OCI-LY7 (cell line): ENCODE data around the gene AFF3. TPM values are rescaled to one million over a fixed set of nuclear protein-coding genes. Genes with fewer than 3 reads are reported as not detected.
A peak's percentile ranks its signal among the peaks of the same experiment; 100 is the strongest.

ENCODE experiments used
- BruUV-seq: library from RNA; stranded (reverse); fragments of 400-500 nt; replicated peaks from 2 replicates; lab custom pipeline; 2021; lab: Mats Ljungman, UMichigan
- CTCF ChIA-PET: fragments of 300-600 bp; sonication (Branson Sonifier 250); formaldehyde crosslinking; loops from one replicate; lab custom pipeline; 2022; ENCODE audit warnings: antibody characterized with exemption; ENCODE audit not compliant: unreplicated experiment; lab: Charles Lee
- POLR2A ChIA-PET: fragments of 300-600 bp; sonication (Branson Sonifier 250); formaldehyde crosslinking; loops from one replicate; lab custom pipeline; 2022; ENCODE audit warnings: antibody characterized with exemption; lab: Charles Lee
- DNase-seq: peaks from one replicate; pipeline ENCODE4 v3.0.0-alpha.2; 2015; ENCODE audit warnings: low spot score
- H2AFZ ChIP-seq: fragments of 200-600 bp; sonication (generic), shearing (Covaris generic); 2 replicates; pipeline ENCODE4 v1.6.1; 2014; ENCODE audit warnings: mild to moderate bottlenecking, antibody characterized with exemption, low read length, moderate library complexity
- H3K27ac ChIP-seq: fragments of 200-600 bp; sonication (generic); 2 replicates; pipeline ENCODE4 v1.5.1; 2014; ENCODE audit warnings: mixed run types, low read depth, mild to moderate bottlenecking, moderate library complexity, low read length, inconsistent platforms; ENCODE audit not compliant: poor library complexity, severe bottlenecking
- H3K36me3 ChIP-seq: fragments of 200-600 bp; sonication (generic); 2 replicates; pipeline ENCODE4 v1.6.1; 2014; ENCODE audit warnings: mild to moderate bottlenecking, antibody characterized with exemption, low read length, moderate library complexity, mixed read lengths; ENCODE audit not compliant: insufficient read depth
- H3K4me1 ChIP-seq: fragments of 200-600 bp; sonication (generic); 2 replicates; pipeline ENCODE4 v1.5.1; 2014; ENCODE audit warnings: mild to moderate bottlenecking, low read length; ENCODE audit not compliant: insufficient read depth, poor library complexity, severe bottlenecking
- H3K4me2 ChIP-seq: fragments of 200-600 bp; sonication (generic); 2 replicates; pipeline ENCODE4 v1.6.1; 2014; ENCODE audit warnings: mild to moderate bottlenecking, low read length
- H3K4me3 ChIP-seq: fragments of 200-600 bp; sonication (generic); 2 replicates; pipeline ENCODE4 v1.5.1; 2014; ENCODE audit warnings: mild to moderate bottlenecking, low read depth, low read length; ENCODE audit not compliant: poor library complexity, severe bottlenecking
- H3K79me2 ChIP-seq: fragments of 200-600 bp; sonication (generic); 2 replicates; pipeline ENCODE4 v1.6.1; 2016; ENCODE audit warnings: low read depth, mild to moderate bottlenecking, low read length, moderate library complexity, mixed read lengths; ENCODE audit not compliant: insufficient read depth
- H3K9me2 ChIP-seq: fragments of 200-600 bp; sonication (generic); 2 replicates; pipeline ENCODE4 v1.6.1; 2016; ENCODE audit warnings: mild to moderate bottlenecking, low read length, mixed read lengths; ENCODE audit not compliant: insufficient read depth
- H3K9me3 ChIP-seq: fragments of 200-600 bp; sonication (generic); 2 replicates; pipeline ENCODE4 v1.6.1; 2014; ENCODE audit warnings: mild to moderate bottlenecking, mixed run types, low read length, mixed read lengths
- H4K20me1 ChIP-seq: fragments of 200-600 bp; sonication (generic); 2 replicates; pipeline ENCODE4 v1.6.1; 2014; ENCODE audit warnings: mild to moderate bottlenecking, antibody characterized with exemption, low read length, moderate library complexity, mixed read lengths; ENCODE audit not compliant: insufficient read depth
- EZH2phosphoT487 ChIP-seq: fragments of 200-600 bp; sonication (generic); IDR thresholded peaks from 2 replicates; pipeline ENCODE4 v1.6.1; 2018; ENCODE audit warnings: low read depth, borderline replicate concordance, mild to moderate bottlenecking, mixed run types, antibody characterized with exemption, low read length, moderate library complexity, mixed read lengths
- intact Hi-C: fragments of 100-400 bp; cut with micrococcal nuclease; formaldehyde crosslinking; loops from one replicate; pipeline ENCODE4 v1.10.0; 2022; ENCODE audit not compliant: unreplicated experiment
- total RNA-seq, 2 experiments: library from RNA; depleted of rRNA in 1 of 2; stranded (reverse); fragments of >200 nt in 1 of 2; shearing (Covaris generic) in 1 of 2; gene quantifications; 2 replicates each; pipeline ENCODE4 v1.2.3, GENCODE V29; 2014 to 2022
- TF ChIP-seq, protein P1 (sequence below): fragments of 200-600 bp; sonication (generic); conservative IDR thresholded peaks from 2 replicates; pipeline ENCODE4 v1.5.1; 2014; ENCODE audit warnings: mild to moderate bottlenecking, antibody characterized with exemption, low read length, moderate library complexity, mixed read lengths

AFF3 gene
- total RNA-seq, 2 experiments from 2014 or later: 131 to 133 TPM

DNA sequence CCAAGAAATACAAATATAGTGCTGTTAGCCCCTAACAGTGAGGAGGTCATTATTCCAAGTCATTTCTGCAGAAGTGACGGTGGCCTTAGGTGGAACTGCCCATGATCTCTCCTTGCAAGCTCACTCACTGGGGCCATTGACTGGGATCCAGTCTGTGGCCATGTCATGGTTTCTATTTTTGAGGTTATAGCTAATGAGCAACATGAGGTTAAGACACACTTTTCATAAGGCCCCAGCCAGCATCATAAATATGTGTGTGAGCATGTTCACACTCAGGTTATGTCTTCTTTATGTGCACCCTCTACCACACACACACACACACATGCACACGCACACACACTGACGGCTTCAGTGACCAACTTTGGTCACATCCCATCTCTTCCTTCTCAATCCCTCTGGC, 484 bp downstream of the AFF3 start:
- TSS peak; percentile 69 for BruUV-seq
- CTCF ChIA-PET: interaction anchor here (0.5 to 1.4 kb wide), 6 partner anchors 8 to 406 kb away, joined by 3 to 5 read pairs (median 4); no protein-coding TSS in a partner anchor
- Histone ChIP-seq H3K9me2 (no peaks in the 10 kb centered on the region), H3K36me3 (peaks cover 53% of the 10 kb centered on the region), H4K20me1 (peaks cover 19% of the 10 kb centered on the region), H3K27ac (peak overlapping the region; percentile 98), H2AFZ (no peak overlapping the region), H3K4me1 (peaks cover 56% of the 10 kb centered on the region), H3K4me2 (peak overlapping the region; percentile 98), H3K4me3 (peak overlapping the region; percentile 91), H3K79me2 (peaks cover 54% of the 10 kb centered on the region), H3K9me3 (no peaks in the 10 kb centered on the region)
- intact Hi-C loops: loop anchor here (1.0 to 10.0 kb wide), 5 partner anchors 28 to 505 kb away; partner anchors contain the start of gene PDCL3
- peak; percentile 62 for DNase-seq
- TF ChIP-seq, protein P1, sequence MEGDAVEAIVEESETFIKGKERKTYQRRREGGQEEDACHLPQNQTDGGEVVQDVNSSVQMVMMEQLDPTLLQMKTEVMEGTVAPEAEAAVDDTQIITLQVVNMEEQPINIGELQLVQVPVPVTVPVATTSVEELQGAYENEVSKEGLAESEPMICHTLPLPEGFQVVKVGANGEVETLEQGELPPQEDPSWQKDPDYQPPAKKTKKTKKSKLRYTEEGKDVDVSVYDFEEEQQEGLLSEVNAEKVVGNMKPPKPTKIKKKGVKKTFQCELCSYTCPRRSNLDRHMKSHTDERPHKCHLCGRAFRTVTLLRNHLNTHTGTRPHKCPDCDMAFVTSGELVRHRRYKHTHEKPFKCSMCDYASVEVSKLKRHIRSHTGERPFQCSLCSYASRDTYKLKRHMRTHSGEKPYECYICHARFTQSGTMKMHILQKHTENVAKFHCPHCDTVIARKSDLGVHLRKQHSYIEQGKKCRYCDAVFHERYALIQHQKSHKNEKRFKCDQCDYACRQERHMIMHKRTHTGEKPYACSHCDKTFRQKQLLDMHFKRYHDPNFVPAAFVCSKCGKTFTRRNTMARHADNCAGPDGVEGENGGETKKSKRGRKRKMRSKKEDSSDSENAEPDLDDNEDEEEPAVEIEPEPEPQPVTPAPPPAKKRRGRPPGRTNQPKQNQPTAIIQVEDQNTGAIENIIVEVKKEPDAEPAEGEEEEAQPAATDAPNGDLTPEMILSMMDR: no peak
- TF ChIP-seq EZH2phosphoT487: no peak
- POLR2A ChIA-PET: interaction anchor here (0.8 to 4.6 kb wide), 10 partner anchors 8 to 314 kb away, joined by 3 to 29 read pairs (median 8); no protein-coding TSS in a partner anchor

DNA sequence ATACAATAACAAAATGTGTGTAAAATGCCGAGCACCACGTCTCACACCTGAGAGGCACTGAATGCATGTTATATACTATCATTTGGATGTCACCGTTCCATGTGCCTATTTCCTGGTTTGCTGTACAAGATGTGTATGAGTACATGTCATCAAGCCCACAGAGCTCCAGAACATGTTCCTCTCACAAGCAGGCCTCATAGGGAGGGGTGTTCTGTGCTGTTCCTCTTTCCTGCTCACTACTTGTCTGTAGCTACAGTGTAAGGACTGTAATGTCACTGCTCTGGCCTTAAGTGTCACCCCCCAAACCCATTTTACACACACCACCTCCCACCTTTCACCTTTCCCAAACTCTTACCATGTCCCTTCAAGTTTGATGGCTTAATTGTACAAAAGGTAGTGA, 1.8 kb downstream of the AFF3 start:
- intact Hi-C loops: loop anchor here (2.0 to 10.0 kb wide), 2 partner anchors 424 to 504 kb away; partner anchors contain the start of gene PDCL3
- H3K9me2 ChIP-seq: no peaks in the 10 kb centered on the region
- H3K4me2 ChIP-seq: peak overlapping the region; percentile 98
- peaks cover 66% of the 10 kb centered on the region for H3K36me3 ChIP-seq
- POLR2A ChIA-PET: interaction anchor here (0.6 to 4.6 kb wide), 10 partner anchors 8 to 313 kb away, joined by 3 to 29 read pairs (median 4); no protein-coding TSS in a partner anchor
- H3K4me3 ChIP-seq: peak overlapping the region; percentile 91
- H3K9me3 ChIP-seq: no peaks in the 10 kb centered on the region
- BruUV-seq: no TSS peak
- peaks cover 69% of the 10 kb centered on the region for H3K4me1 ChIP-seq
- peak; percentile 82 for DNase-seq
- H3K27ac ChIP-seq: peak overlapping the region; percentile 98
- no peak overlapping the region for H2AFZ ChIP-seq
- peaks cover 67% of the 10 kb centered on the region for H3K79me2 ChIP-seq
- TF ChIP-seq, protein P1: no peak
- no peak for TF ChIP-seq EZH2phosphoT487
- peaks cover 19% of the 10 kb centered on the region for H4K20me1 ChIP-seq
- CTCF ChIA-PET: interaction anchor here (0.6 kb wide), 1 partner anchor 97 kb away, joined by 3 read pairs; no protein-coding TSS in a partner anchor
